ENCODE data around the gene OPCML. TPM values are rescaled to one million over a fixed set of nuclear protein-coding genes. Genes with fewer than 3 reads are reported as not detected.

The OPCML gene
- total RNA-seq, 1 donor from 2014 or later = 1.7 TPM

- no peak for DNase-seq (ENCODE audit: low spot score, unreplicated experiment)
- no peak overlapping the region for H3K27ac Mint-ChIP-seq
- H3K4me3 Mint-ChIP-seq (ENCODE audit: low read depth) = no peak overlapping the region
- H3K36me3 Mint-ChIP-seq (ENCODE audit: insufficient read depth) = no peaks in the 10 kb centered on the region
- no peaks in the 10 kb centered on the region for H3K9me3 Mint-ChIP-seq (ENCODE audit: low read depth)
- peaks cover 24% of the 10 kb centered on the region for H3K27me3 Mint-ChIP-seq
- no peaks in the 10 kb centered on the region for H3K4me1 Mint-ChIP-seq (ENCODE audit: low read depth)
- no peak for TF ChIP-seq CTCF (IDR thresholded peaks at IDR 0.05; ENCODE audit: unreplicated experiment)
Observed at GRCh38 chr11:132866783-132867545, 665.3 kb downstream of the OPCML start.

DNA sequence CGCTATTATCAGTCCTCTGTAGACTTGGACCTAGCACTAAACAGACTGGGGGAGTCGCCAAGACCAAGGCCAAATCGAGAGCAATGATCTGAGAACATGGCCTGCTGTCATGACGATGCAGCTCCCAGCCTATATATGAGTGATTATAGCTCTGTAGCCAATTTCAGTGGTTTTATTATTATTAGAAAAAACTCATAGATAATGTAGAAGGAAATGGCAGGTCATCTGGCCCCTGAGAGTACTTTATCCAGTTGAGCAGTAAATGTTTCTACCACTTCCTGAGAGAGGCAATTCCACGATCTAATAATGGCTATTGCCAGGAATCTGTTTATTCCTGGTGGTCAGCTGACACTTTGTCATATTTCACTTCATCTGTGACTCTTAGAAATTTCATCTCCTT lies 666.7 kb downstream of the OPCML start:
- DNase-seq (ENCODE audit: low spot score, unreplicated experiment) = no peak
- Mint-ChIP-seq H3K27me3 (peaks cover 21% of the 10 kb centered on the region), H3K9me3 (ENCODE audit: low read depth) (no peaks in the 10 kb centered on the region), H3K27ac (no peak overlapping the region), H3K4me3 (ENCODE audit: low read depth) (no peak overlapping the region), H3K4me1 (ENCODE audit: low read depth) (no peaks in the 10 kb centered on the region), H3K36me3 (ENCODE audit: insufficient read depth) (no peaks in the 10 kb centered on the region)
- TF ChIP-seq CTCF (IDR thresholded peaks at IDR 0.05; ENCODE audit: unreplicated experiment) = no peak

DNA sequence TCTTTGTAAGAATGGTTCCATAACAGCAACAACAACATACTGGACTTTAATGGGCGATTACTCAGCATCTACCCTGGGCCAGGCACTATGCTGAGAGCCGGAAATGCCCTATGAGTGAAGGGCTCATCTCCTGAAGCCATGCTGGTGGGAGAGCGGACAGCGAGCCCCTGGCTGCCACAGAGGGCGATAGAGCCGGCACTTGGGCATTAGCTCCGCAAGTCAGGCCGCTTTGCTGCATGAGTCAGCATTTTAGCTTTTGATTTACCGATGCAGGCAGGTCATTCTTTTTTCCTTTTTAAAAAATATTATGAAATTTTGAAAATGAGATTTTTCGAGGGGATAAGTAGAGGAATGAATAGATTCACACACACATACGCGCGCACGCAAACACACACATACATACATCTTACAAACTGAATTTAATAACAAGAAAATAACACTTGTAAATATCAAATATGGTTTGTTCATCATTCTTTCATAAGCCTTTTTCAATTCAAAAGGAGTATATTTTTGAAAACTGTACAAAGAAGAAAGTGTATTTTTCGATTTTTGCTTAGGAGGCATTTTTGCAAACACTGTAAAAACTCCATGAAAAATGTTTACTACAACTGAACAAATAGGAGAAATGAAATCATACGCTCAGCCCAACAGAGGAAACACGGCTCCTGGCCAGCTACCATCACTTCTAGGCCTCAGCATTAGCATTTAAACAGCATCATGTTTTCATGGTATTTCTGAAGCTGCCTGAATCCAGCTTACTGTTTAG lies 667.3 kb downstream of the OPCML start:
- Mint-ChIP-seq H3K4me1 (ENCODE audit: low read depth) (no peaks in the 10 kb centered on the region), H3K27ac (no peak overlapping the region), H3K4me3 (ENCODE audit: low read depth) (no peak overlapping the region), H3K9me3 (ENCODE audit: low read depth) (no peaks in the 10 kb centered on the region), H3K27me3 (peaks cover 21% of the 10 kb centered on the region), H3K36me3 (ENCODE audit: insufficient read depth) (no peaks in the 10 kb centered on the region)
- TF ChIP-seq CTCF (IDR thresholded peaks at IDR 0.05; ENCODE audit: unreplicated experiment) = peak; percentile 19
- no peak for DNase-seq (ENCODE audit: low spot score, unreplicated experiment)

DNA sequence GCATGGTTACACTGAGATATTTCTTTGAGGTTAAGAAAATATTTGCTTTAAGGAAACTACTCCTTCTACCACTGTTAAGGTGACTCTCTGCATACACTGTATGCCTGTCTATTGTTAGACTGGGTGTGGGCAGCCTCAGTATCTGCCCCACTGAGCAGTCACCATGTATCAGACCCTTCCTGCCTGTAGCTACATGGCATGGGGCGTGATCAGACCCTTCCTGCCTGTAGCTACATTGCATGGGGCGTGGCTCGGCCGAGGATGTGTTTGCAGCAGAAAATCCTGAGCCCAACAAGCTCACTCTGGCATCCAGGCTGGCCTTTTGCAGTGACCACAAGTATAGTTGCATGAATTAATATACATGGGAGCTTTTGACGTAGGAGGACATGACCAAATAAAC lies 669.4 kb downstream of the OPCML start:
- H3K27ac Mint-ChIP-seq = no peak overlapping the region

More for the DNA sequence above, 669.4 kb downstream of the OPCML start:
- no peak for TF ChIP-seq CTCF (IDR thresholded peaks at IDR 0.05; ENCODE audit: unreplicated experiment)
- no peaks in the 10 kb centered on the region for H3K36me3 Mint-ChIP-seq (ENCODE audit: insufficient read depth)
- H3K4me1 Mint-ChIP-seq (ENCODE audit: low read depth) = no peaks in the 10 kb centered on the region
- H3K9me3 Mint-ChIP-seq (ENCODE audit: low read depth) = no peaks in the 10 kb centered on the region
- DNase-seq (ENCODE audit: low spot score, unreplicated experiment) = no peak
- no peak overlapping the region for H3K4me3 Mint-ChIP-seq (ENCODE audit: low read depth)
- peaks cover 23% of the 10 kb centered on the region for H3K27me3 Mint-ChIP-seq
